ENCODE data around the gene CSTB. TPM values are rescaled to one million over a fixed set of nuclear protein-coding genes. Genes with fewer than 3 reads are reported as not detected.

CSTB gene
- total and polyA plus RNA-seq, 2 experiments from 2014 or later, result 24.1 to 120 TPM

- Histone ChIP-seq H3K4me2 (no peak overlapping the region), H3K4me1 (ENCODE audit: insufficient read depth) (peaks cover 46% of the 10 kb centered on the region), H2AFZ (no peak overlapping the region), H3K9me2 (replicated peaks; ENCODE audit: insufficient read depth) (no peaks in the 10 kb centered on the region), H3K36me3 (replicated peaks; ENCODE audit: insufficient read depth, low read depth) (no peaks in the 10 kb centered on the region), H3K4me3 (no peak overlapping the region), H3K27me3 (no peaks in the 10 kb centered on the region), H3K79me2 (peaks cover 57% of the 10 kb centered on the region), H3K9me3 (ENCODE audit: low read depth) (no peaks in the 10 kb centered on the region), H4K20me1 (ENCODE audit: insufficient read depth, poor library complexity, severe bottlenecking) (peaks cover 5% of the 10 kb centered on the region), H3K27ac (peak overlapping the region; percentile 94)
- TF ChIP-seq EZH2phosphoT487 (IDR thresholded peaks at IDR 0.05; ENCODE audit: low read depth, severe bottlenecking, unreplicated experiment), result no peak
- TF ChIP-seq CTCF (IDR thresholded peaks at IDR 0.05; ENCODE audit: poor library complexity), result no peak
- no peak for TF ChIP-seq EZH2 (IDR thresholded peaks at IDR 0.05; ENCODE audit: borderline replicate concordance)
- no peak for DNase-seq (ENCODE audit: low spot score)
- WGBS (ENCODE audit: low lambda C conversion rate, missing lambda C conversion rate), result 97% methylated on average over 25 of the region's 25 CpGs
Observed at GRCh38 chr21:43736224-43736883, 39.8 kb downstream of the CSTB start.

DNA sequence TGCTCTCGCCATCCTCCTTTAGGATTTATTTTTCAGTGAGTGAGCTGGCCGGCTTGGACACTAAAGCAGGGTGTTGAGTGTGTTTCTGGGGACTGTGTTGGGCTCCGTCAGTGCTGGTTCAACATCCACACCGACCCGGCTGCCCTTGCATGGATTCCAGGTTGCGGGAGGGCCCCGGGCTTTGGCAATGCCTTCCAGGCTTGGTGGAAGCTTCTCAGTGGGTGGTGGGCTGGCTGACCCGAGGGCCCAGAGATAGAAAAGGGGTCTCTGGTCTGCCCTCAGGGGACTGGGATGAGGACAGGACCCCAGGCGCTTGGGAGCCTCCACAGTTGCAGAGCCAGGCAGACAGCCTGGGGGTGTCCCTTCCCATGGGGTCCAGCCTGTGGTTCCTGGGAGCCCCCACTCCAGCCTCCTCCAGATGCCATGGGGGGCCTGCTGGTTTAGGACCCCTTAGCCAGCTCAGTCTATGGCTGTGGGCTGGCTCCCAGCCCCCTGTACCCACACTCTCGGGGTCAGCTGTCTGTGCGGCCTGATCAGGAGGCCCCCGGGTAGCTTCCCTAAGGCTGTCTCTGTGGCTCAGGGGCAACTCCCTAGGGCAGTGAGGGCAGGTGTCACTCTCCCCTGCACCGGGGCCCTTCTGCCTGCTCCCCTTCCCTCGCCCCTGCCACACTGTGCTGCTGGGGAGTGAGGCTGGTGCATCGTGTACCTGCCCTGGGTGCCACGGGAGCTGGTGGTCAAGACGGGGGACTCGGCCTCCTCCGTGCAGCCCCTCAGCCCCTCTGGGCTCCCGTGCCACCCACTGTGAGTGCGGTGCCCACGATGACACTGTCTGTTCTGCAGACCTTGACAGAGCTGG, 40.6 kb downstream of the CSTB start:
- WGBS (ENCODE audit: low lambda C conversion rate, missing lambda C conversion rate), result 93% methylated on average over 22 of the region's 22 CpGs
- Histone ChIP-seq H3K27ac (peak overlapping the region; percentile 53), H3K27me3 (no peaks in the 10 kb centered on the region), H3K9me3 (ENCODE audit: low read depth) (no peaks in the 10 kb centered on the region), H3K4me2 (no peak overlapping the region), H3K4me1 (ENCODE audit: insufficient read depth) (peaks cover 55% of the 10 kb centered on the region), H2AFZ (no peak overlapping the region), H3K79me2 (peaks cover 66% of the 10 kb centered on the region), H3K36me3 (replicated peaks; ENCODE audit: insufficient read depth, low read depth) (no peaks in the 10 kb centered on the region), H3K9me2 (replicated peaks; ENCODE audit: insufficient read depth) (no peaks in the 10 kb centered on the region), H4K20me1 (ENCODE audit: insufficient read depth, poor library complexity, severe bottlenecking) (peaks cover 5% of the 10 kb centered on the region), H3K4me3 (no peak overlapping the region)
- DNase-seq (ENCODE audit: low spot score), result no peak
- TF ChIP-seq EZH2 (IDR thresholded peaks at IDR 0.05; ENCODE audit: borderline replicate concordance), result no peak
- TF ChIP-seq EZH2phosphoT487 (IDR thresholded peaks at IDR 0.05; ENCODE audit: low read depth, severe bottlenecking, unreplicated experiment), result no peak
- TF ChIP-seq CTCF (IDR thresholded peaks at IDR 0.05; ENCODE audit: poor library complexity), result no peak

GRCh38 chr21:43734928-43735229, 41.2 kb downstream of the CSTB start:
- TF ChIP-seq EZH2phosphoT487 (IDR thresholded peaks at IDR 0.05; ENCODE audit: low read depth, severe bottlenecking, unreplicated experiment) (no peak), CTCF (IDR thresholded peaks at IDR 0.05; ENCODE audit: poor library complexity) (no peak), EZH2 (IDR thresholded peaks at IDR 0.05; ENCODE audit: borderline replicate concordance) (no peak)
- Histone ChIP-seq H3K9me3 (ENCODE audit: low read depth) (no peaks in the 10 kb centered on the region), H3K27ac (peak overlapping the region; percentile 53), H3K4me1 (ENCODE audit: insufficient read depth) (peaks cover 60% of the 10 kb centered on the region), H3K4me3 (no peak overlapping the region), H3K27me3 (no peaks in the 10 kb centered on the region), H3K4me2 (no peak overlapping the region), H3K36me3 (replicated peaks; ENCODE audit: insufficient read depth, low read depth) (no peaks in the 10 kb centered on the region), H2AFZ (no peak overlapping the region), H3K79me2 (peaks cover 72% of the 10 kb centered on the region), H4K20me1 (ENCODE audit: insufficient read depth, poor library complexity, severe bottlenecking) (peaks cover 5% of the 10 kb centered on the region), H3K9me2 (replicated peaks; ENCODE audit: insufficient read depth) (no peaks in the 10 kb centered on the region)
- WGBS (ENCODE audit: low lambda C conversion rate, missing lambda C conversion rate), result 59% methylated on average over 9 of the region's 9 CpGs
- DNase-seq (ENCODE audit: low spot score), result no peak

All from hepatocyte (in vitro differentiated cells).